Measurements from ENCODE around the gene ZG16.
"Not testable (repeated sequence)": the region's sequence is repeated elsewhere in the genome, so short reads cannot be mapped to it uniquely, and the experiment has no call there.

The ZG16 gene

DNA sequence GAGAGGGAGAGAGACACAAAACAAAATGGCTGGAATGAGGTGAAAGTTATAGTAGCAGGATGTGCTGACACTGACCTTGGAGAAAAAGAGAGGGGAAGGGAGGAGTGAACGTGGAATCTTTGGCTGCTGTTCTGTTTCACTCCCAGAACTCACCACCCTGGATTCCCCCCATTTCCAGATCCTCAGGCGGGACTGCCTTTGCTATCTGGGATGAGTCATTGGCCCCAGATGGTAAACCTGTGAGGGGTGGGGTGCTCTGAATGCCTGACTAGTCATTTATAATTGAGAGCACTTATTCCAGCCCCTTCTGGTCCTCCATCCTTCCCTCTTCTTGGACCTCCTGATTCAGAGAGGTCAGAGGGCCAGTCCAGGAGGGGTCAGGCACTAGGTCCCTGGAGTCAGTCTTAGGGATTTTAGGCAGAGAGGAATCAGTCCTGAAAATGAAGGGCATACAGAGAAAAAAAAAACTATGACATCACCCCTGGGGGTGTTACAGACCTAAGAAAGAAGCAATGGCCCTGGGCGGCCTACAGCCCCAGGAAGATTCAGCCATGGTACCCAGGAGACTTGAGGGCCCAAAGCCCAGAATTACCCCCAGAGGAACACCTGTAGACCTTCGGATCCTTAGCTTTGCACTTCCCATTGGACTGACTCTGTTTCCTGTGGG lies 2.2 kb upstream of the ZG16 start:
- H3K4me3 ChIP-seq (ENCODE audit: low read length), result no peak overlapping the region
- peak; percentile 77 for DNase-seq (ENCODE audit: low read depth)
- TF ChIP-seq, protein P1, sequence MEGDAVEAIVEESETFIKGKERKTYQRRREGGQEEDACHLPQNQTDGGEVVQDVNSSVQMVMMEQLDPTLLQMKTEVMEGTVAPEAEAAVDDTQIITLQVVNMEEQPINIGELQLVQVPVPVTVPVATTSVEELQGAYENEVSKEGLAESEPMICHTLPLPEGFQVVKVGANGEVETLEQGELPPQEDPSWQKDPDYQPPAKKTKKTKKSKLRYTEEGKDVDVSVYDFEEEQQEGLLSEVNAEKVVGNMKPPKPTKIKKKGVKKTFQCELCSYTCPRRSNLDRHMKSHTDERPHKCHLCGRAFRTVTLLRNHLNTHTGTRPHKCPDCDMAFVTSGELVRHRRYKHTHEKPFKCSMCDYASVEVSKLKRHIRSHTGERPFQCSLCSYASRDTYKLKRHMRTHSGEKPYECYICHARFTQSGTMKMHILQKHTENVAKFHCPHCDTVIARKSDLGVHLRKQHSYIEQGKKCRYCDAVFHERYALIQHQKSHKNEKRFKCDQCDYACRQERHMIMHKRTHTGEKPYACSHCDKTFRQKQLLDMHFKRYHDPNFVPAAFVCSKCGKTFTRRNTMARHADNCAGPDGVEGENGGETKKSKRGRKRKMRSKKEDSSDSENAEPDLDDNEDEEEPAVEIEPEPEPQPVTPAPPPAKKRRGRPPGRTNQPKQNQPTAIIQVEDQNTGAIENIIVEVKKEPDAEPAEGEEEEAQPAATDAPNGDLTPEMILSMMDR (IDR thresholded peaks at IDR 0.05; ENCODE audit: insufficient read depth, low read depth, low read length, missing control alignments), result no peak

DNA sequence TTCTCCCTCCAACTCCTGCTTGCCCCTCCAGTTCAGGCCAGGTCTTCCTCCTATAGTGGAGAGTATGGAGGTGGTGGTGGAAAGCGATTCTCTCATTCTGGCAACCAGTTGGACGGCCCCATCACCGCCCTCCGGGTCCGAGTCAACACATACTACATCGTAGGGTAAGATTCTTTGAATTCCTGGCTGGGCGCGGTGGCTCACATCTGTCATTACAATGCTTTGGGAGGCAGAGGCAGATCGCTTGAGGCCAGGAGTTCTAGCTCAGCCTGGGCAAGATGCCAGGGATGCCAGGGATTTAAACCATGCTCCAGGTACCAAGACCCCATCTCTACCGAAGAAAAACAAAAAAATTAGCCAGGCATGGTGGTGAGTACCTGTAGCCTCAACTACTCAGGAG lies 1.4 kb downstream of the ZG16 start:
- TF ChIP-seq, protein P1 (IDR thresholded peaks at IDR 0.05; ENCODE audit: insufficient read depth, low read depth, low read length, missing control alignments), result no peak
- DNase-seq (ENCODE audit: low read depth), result peak; percentile 81
- no peak overlapping the region for H3K4me3 ChIP-seq (ENCODE audit: low read length)

DNA sequence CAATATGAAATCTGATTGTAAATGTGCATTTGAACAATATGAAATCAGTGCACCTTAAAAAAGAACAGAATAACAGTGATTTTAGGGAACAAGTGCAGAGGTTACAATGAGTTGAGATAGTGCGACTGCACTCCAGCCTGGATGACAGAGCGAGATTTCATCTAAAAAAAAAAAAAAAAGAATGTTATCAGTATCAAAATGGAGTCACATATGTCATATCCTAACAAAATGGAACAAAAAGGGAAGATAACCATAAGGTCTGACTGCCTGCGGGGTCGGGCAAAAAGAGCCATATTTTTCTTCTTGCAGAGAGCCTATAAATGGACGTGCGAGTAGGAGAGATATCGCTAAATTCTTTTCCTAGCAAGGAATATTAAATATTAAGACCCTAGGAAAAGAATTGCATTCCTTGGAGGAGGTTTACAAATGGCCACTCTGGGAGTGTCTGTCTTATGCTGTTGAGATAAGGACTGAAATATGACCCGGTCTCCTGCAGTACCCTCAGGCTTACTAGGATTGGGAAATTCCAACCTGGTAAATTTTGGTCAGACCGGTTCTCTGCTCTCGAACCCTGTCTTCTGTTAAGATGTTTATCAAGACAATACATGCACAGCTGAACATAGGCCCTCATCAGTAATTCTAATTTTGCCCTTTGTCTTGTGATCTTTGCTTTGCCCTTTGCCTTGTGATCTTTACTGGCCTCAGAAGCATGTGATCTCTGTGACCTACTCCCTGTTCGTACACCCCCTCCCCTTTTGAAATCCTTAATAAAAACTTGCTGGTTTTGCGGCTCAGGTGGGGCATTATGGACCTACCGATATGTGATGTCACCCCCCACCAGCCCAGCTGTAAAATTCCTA lies 5.3 kb downstream of the ZG16 start:
- peak; percentile 71 for DNase-seq (ENCODE audit: low read depth)
- not testable (repeated sequence) for H3K4me3 ChIP-seq (ENCODE audit: low read length)

DNA sequence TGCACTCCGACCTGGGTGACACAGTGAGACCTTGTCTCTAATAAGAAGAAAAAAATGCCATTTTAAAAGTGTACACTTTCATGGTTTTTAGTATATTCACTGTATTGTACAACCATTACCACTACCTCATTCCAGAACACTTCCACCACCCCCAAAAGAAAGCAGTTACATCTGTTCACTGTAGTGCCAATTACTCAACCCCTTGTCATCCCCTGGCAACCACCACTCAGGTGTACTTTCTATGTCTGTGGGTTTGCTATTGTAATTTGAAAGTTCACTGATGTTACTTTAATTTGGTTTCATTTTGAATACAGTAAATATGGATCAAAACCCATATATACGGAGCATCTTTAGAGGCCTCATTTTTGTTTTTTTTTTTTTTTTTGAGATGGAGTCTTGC lies 6.1 kb downstream of the ZG16 start:
- peak; percentile 77 for DNase-seq (ENCODE audit: low read depth)
- TF ChIP-seq, protein P1 (IDR thresholded peaks at IDR 0.05; ENCODE audit: insufficient read depth, low read depth, low read length, missing control alignments), result no peak
- H3K4me3 ChIP-seq (ENCODE audit: low read length), result no peak overlapping the region

DNA sequence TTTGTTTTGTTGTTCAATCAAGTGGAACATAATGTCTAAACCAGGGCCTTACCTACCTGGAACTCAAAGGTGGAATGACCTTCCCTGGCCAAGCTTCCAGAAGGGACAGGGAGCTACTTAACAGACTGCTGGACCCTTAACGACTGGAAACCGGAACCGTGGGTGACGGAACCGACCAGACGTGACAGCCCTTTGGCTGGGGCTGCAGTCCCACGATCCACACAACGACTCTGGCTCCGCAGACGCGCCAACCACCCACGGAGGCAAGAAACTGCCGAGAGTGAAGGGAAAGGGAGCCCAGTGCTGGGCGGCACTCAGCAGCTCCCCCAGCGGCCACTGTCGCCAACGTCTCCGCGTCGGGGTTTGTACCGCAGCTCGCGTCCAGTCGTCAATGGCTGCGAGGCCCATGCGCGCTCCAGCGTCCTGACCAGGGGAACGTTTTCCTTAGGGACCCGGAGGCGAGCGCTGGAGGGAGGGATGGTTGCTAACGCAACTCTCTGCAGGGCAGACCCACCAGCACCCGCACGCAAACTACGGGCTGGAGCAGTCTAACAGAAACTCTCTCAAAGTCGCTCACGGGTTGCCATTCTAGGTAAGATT lies 6.9 kb downstream of the ZG16 start:
- H3K4me3 ChIP-seq (ENCODE audit: low read length), result no peak overlapping the region
- DNase-seq (ENCODE audit: low read depth), result peak; percentile 52
- TF ChIP-seq, protein P1 (IDR thresholded peaks at IDR 0.05; ENCODE audit: insufficient read depth, low read depth, low read length, missing control alignments), result peak; percentile 77

DNA sequence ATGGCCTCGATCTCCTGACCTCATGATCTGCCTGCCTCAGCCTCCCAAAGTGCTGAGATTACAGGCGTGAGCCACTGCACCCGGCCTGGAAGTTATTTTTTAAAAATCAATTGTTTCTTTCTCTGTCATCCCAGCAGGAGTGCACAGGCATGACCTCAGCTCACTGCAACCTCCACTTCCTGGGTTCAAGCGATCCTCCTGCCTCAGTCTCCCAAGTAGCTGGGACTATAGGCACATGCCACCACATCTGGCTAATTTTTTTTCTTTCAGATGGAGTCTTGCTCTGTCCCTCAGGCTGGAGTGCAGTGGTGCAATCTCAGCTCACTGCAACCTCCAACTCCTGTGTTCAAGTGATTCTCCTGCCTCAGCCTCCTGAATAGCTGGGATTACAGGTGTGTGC lies 9.1 kb downstream of the ZG16 start:
- not testable (repeated sequence) for H3K4me3 ChIP-seq (ENCODE audit: low read length); DNase-seq (ENCODE audit: low read depth)

DNA sequence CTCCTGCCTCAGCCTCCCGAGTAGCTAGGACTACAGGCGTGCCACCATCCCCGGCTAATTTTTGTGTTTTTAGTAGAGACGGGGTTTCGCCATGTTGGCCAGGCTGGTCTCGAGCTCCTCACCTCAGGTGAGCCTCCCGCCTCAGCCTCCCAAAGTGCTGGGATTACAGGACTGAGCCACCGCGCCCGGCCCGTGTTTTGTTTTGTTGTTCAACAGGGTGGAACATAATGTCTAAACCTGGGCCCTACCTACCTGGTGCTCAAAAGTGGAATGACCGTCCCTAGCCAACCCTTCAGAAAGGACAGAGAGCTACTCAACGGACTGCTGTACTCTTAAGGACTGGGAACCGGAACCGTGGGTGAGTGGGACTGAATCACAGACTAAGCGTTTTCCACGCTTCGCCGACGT lies 11.7 kb downstream of the ZG16 start:
- TF ChIP-seq, protein P1 (IDR thresholded peaks at IDR 0.05; ENCODE audit: insufficient read depth, low read depth, low read length, missing control alignments), result no peak
- peak overlapping the region; percentile 85 for H3K4me3 ChIP-seq (ENCODE audit: low read length)
- no peak for DNase-seq (ENCODE audit: low read depth)
